A549 (cell line): Measurements from ENCODE around the gene PITPNM3. TPM values are rescaled to one million over a fixed set of nuclear protein-coding genes. Genes with fewer than 3 reads are reported as not detected.

Source experiments
- ATAC-seq, 2 experiments: fragments of 200-7000 bp in 1 of 2; fragments of >200 bp in 1 of 2; cut with Nextera tagmentation in 1 of 2; cut with Tn5 transposase in 1 of 2; 3 replicates each; pipeline versions ENCODE4 v1.8.0 to v1.9.1; 2018 to 2020; ENCODE audit warnings: mild to moderate bottlenecking in 1 of 2, moderate library complexity in 1 of 2
- CTCF ChIA-PET: fragments of 300-600 bp; sonication (Branson Sonifier 250); formaldehyde crosslinking; extraction: SDS; loops from one replicate; lab custom pipeline; 2021; ENCODE audit warnings: antibody characterized with exemption, inconsistent platforms; lab: Yijun Ruan, JAX
- POLR2A ChIA-PET: fragments of 350-600 bp; formaldehyde crosslinking; extraction: SDS; loops from one replicate; lab custom pipeline; 2021; ENCODE audit warnings: antibody characterized with exemption, inconsistent platforms; lab: Yijun Ruan, JAX
- DNase-seq, 2 experiments: peaks; one replicate each; pipeline versions ENCODE4 v3.0.0 to v3.0.0-alpha.2; 2011 to 2016; ENCODE audit warnings: low read depth in 1 of 2, low spot score in 1 of 2
- FAIRE-seq: peaks from 2 replicates; lab custom pipeline; 2011; peaks lifted over from hg19 to GRCh38; lab: Jason Lieb, UNC
- H3K27ac ChIP-seq, 2 experiments: fragments of >200 bp; sonication (Bioruptor Twin); formaldehyde crosslinking; 3 replicates each; pipeline ENCODE4 v1.5.1; 2016 to 2017
- H3K4me1 ChIP-seq: fragments of >200 bp; sonication (Bioruptor Twin); formaldehyde crosslinking; 3 replicates; pipeline ENCODE4 v1.6.1; 2016
- H3K4me2 ChIP-seq: fragments of >200 bp; sonication (Bioruptor Twin); formaldehyde crosslinking; 3 replicates; pipeline ENCODE4 v1.6.1; 2016
- H3K4me3 ChIP-seq: fragments of >200 bp; sonication (Bioruptor Twin); formaldehyde crosslinking; 3 replicates; pipeline ENCODE4 v1.5.1; 2016
- H3K9me3 ChIP-seq: fragments of >200 bp; sonication (Bioruptor Twin); formaldehyde crosslinking; 3 replicates; pipeline ENCODE4 v1.6.1; 2016
- BHLHE40 ChIP-seq: IDR thresholded peaks from 2 replicates; pipeline ENCODE4 v1.6.1; 2012; ENCODE audit warnings: low read depth, low read length, inconsistent platforms
- CBX2 ChIP-seq: fragments of 200-600 bp; sonication (generic); IDR thresholded peaks from 2 replicates; pipeline ENCODE4 v1.6.1; 2016; ENCODE audit warnings: low read depth, mild to moderate bottlenecking, borderline replicate concordance
- CHD4 ChIP-seq: fragments of 200-600 bp; sonication (generic); IDR thresholded peaks from 2 replicates; pipeline ENCODE4 v1.6.1; 2016; ENCODE audit warnings: antibody characterized with exemption, mild to moderate bottlenecking, borderline replicate concordance
- EHMT2 ChIP-seq: fragments of 200-600 bp; sonication (generic); IDR thresholded peaks from 2 replicates; pipeline ENCODE4 v1.6.1; 2016; ENCODE audit warnings: antibody characterized with exemption, low read depth, mild to moderate bottlenecking, moderate library complexity
- FOSB ChIP-seq: fragments of 250-450 bp; sonication (Bioruptor Pico); IDR thresholded peaks from 2 replicates; pipeline ENCODE4 v1.5.0; 2020; ENCODE audit warnings: mild to moderate bottlenecking, moderate library complexity
- HOXA7 ChIP-seq: fragments of 250-450 bp; sonication (Bioruptor Pico); IDR thresholded peaks from 2 replicates; pipeline ENCODE4 v1.5.0; 2020; ENCODE audit warnings: mild to moderate bottlenecking, moderate library complexity
- HOXB5 ChIP-seq: fragments of 250-450 bp; sonication (Bioruptor Pico); IDR thresholded peaks from 2 replicates; pipeline ENCODE4 v1.5.0; 2020; ENCODE audit warnings: mild to moderate bottlenecking, moderate library complexity
- JUNB ChIP-seq: fragments of >200 bp; sonication (Bioruptor Twin); formaldehyde crosslinking; IDR thresholded peaks from 2 replicates; pipeline ENCODE4 v1.6.1; 2016
- KDM5A ChIP-seq: fragments of 200-600 bp; sonication (generic); IDR thresholded peaks from 2 replicates; pipeline ENCODE4 v1.6.1; 2016; ENCODE audit warnings: antibody characterized with exemption, mild to moderate bottlenecking
- MAFK ChIP-seq: fragments of 450-650 bp; IDR thresholded peaks from 2 replicates; pipeline ENCODE4 v1.6.1; 2014; ENCODE audit not compliant: partially characterized antibody
- RAD21 ChIP-seq, 2 experiments: fragments of >200 bp in 1 of 2; sonication (Bioruptor Twin) in 1 of 2; formaldehyde crosslinking in 1 of 2; IDR thresholded peaks in 1 of 2; conservative IDR thresholded peaks in 1 of 2; 2 replicates in 1 of 2; 3 replicates in 1 of 2; pipeline ENCODE4 v1.6.1; 2012 to 2018; ENCODE audit warnings: inconsistent platforms in 1 of 2
- RARB ChIP-seq: fragments of 250-450 bp; sonication (Bioruptor Pico); IDR thresholded peaks from 2 replicates; pipeline ENCODE4 v1.8.0; 2021; ENCODE audit warnings: mild to moderate bottlenecking, moderate library complexity
- RFX5 ChIP-seq: fragments of 450-650 bp; IDR thresholded peaks from 2 replicates; pipeline ENCODE4 v1.7.1; 2014; ENCODE audit warnings: antibody characterized with exemption, mild to moderate bottlenecking, moderate library complexity
- SMC3 ChIP-seq: fragments of >200 bp; sonication (Bioruptor Twin); formaldehyde crosslinking; IDR thresholded peaks from 3 replicates; pipeline ENCODE4 v1.6.1; 2018; ENCODE audit warnings: inconsistent platforms
- SREBF2 ChIP-seq: fragments of 450-650 bp; IDR thresholded peaks from 2 replicates; pipeline ENCODE4 v1.6.1; 2014; ENCODE audit warnings: mild to moderate bottlenecking, moderate library complexity
- TFCP2L1 ChIP-seq: fragments of 250-450 bp; sonication (Bioruptor Pico); IDR thresholded peaks from 2 replicates; pipeline ENCODE4 v1.5.0; 2021; ENCODE audit warnings: mild to moderate bottlenecking
- ZC3H11A ChIP-seq: fragments of 450-650 bp; IDR thresholded peaks from 2 replicates; pipeline ENCODE4 v1.6.1; 2014; ENCODE audit warnings: antibody characterized with exemption, mild to moderate bottlenecking
- ZFP36 ChIP-seq: fragments of 450-650 bp; IDR thresholded peaks from 2 replicates; pipeline ENCODE4 v1.6.1; 2014; ENCODE audit warnings: borderline replicate concordance; ENCODE audit not compliant: partially characterized antibody
- WGBS: methylation state at CpG from one replicate; pipeline ENCODE4 v1.1.6; 2017; ENCODE audit errors: missing lambda C conversion rate; 5-methylcytosine and 5-hydroxymethylcytosine counted together
- polyA plus RNA-seq, 4 experiments: library from polyadenylated mRNA; depleted of rRNA in 3 of 4; stranded (reverse); fragments of >200 nt; fragmentation: RNase III in 1 of 4; extraction: RNeasy Plus Mini Kit Qiagen cat#74134 plus additional on column Dnase treatment in 1 of 4; gene quantifications; 2 replicates in 3 of 4; 3 replicates in 1 of 4; pipeline ENCODE4 v1.2.3, GENCODE V29; 2011 to 2017
- TF ChIP-seq, protein P1 (sequence below): fragments of >200 bp; sonication (Bioruptor Twin); formaldehyde crosslinking; IDR thresholded peaks from 2 replicates; pipeline ENCODE4 v1.6.1; 2016
- TF ChIP-seq, protein P2 (sequence below): fragments of 250-450 bp; sonication (Bioruptor Pico); IDR thresholded peaks from 2 replicates; pipeline ENCODE4 v1.5.0; 2020; ENCODE audit warnings: low read depth, mild to moderate bottlenecking, moderate library complexity
- TF ChIP-seq, protein P3 (sequence below): fragments of >200 bp; sonication (Bioruptor Twin); formaldehyde crosslinking; IDR thresholded peaks from 3 replicates; pipeline ENCODE4 v1.5.1; 2016
- TF ChIP-seq, protein P4 (sequence below): IDR thresholded peaks from 2 replicates; pipeline ENCODE4 v1.6.1; 2012; ENCODE audit warnings: low read depth, borderline replicate concordance
- TF ChIP-seq, protein P5 (sequence below): fragments of 450-650 bp; IDR thresholded peaks from 2 replicates; pipeline ENCODE4 v1.6.1; 2014; ENCODE audit warnings: antibody characterized with exemption
- TF ChIP-seq, protein P6 (sequence below): fragments of >200 bp; sonication (Bioruptor Twin); formaldehyde crosslinking; IDR thresholded peaks from 3 replicates; pipeline ENCODE4 v1.6.1; 2016

PITPNM3 gene
- polyA plus RNA-seq, 2 of the 4 experiments (the other 2 are of a cell fraction) = 0.80 to 2.2 TPM

DNA sequence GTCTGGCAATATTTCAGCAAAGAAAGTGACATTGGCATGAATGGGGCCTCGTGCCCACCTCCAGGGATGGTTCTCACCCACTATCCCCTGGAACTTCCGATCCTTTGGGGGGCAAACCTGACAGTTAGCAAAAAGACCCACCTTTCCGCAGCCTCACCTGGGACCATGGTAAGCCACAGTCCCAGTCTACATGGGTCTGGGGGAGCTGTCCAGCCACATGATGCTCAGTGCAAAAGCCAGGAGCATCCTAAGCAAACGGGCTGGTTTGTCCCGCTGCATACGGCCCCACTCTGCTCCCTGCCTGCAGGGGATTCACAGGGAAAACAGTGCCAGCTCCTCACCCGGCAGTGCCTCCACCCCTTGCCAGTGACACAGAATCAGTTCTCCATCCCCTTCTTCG lies 140.7 kb downstream of the PITPNM3 start:
- DNase-seq (no peak), ATAC-seq (no peak), FAIRE-seq (no peak)
- ChIA-PET POLR2A (no interaction called here), CTCF (interaction anchor here (0.5 to 21.4 kb wide), 4 partner anchors 21 to 920 kb away, joined by 3 to 394 read pairs (median 4); no protein-coding TSS in a partner anchor)
- no peak for TF ChIP-seq FOSB (CRISPR knock-in tag)
- no peak for TF ChIP-seq EHMT2
- TF ChIP-seq, protein P1, sequence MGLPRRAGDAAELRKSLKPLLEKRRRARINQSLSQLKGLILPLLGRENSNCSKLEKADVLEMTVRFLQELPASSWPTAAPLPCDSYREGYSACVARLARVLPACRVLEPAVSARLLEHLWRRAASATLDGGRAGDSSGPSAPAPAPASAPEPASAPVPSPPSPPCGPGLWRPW = no peak
- TF ChIP-seq RARB (CRISPR knock-in tag) = no peak
- TF ChIP-seq, protein P2, sequence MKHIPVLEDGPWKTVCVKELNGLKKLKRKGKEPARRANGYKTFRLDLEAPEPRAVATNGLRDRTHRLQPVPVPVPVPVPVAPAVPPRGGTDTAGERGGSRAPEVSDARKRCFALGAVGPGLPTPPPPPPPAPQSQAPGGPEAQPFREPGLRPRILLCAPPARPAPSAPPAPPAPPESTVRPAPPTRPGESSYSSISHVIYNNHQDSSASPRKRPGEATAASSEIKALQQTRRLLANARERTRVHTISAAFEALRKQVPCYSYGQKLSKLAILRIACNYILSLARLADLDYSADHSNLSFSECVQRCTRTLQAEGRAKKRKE (CRISPR knock-in tag) = no peak
- TF ChIP-seq RFX5 = no peak
- TF ChIP-seq ZFP36 = no peak
- no peak for TF ChIP-seq BHLHE40
- no peak for TF ChIP-seq HOXB5 (CRISPR knock-in tag)
- no peak for TF ChIP-seq MAFK
- TF ChIP-seq, protein P3, sequence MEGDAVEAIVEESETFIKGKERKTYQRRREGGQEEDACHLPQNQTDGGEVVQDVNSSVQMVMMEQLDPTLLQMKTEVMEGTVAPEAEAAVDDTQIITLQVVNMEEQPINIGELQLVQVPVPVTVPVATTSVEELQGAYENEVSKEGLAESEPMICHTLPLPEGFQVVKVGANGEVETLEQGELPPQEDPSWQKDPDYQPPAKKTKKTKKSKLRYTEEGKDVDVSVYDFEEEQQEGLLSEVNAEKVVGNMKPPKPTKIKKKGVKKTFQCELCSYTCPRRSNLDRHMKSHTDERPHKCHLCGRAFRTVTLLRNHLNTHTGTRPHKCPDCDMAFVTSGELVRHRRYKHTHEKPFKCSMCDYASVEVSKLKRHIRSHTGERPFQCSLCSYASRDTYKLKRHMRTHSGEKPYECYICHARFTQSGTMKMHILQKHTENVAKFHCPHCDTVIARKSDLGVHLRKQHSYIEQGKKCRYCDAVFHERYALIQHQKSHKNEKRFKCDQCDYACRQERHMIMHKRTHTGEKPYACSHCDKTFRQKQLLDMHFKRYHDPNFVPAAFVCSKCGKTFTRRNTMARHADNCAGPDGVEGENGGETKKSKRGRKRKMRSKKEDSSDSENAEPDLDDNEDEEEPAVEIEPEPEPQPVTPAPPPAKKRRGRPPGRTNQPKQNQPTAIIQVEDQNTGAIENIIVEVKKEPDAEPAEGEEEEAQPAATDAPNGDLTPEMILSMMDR = no peak
- no peak for TF ChIP-seq SREBF2
- no peak for TF ChIP-seq CBX2
- TF ChIP-seq, protein P4, sequence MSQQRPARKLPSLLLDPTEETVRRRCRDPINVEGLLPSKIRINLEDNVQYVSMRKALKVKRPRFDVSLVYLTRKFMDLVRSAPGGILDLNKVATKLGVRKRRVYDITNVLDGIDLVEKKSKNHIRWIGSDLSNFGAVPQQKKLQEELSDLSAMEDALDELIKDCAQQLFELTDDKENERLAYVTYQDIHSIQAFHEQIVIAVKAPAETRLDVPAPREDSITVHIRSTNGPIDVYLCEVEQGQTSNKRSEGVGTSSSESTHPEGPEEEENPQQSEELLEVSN = no peak
- no peak for TF ChIP-seq HOXA7 (CRISPR knock-in tag)
- TF ChIP-seq, protein P5, sequence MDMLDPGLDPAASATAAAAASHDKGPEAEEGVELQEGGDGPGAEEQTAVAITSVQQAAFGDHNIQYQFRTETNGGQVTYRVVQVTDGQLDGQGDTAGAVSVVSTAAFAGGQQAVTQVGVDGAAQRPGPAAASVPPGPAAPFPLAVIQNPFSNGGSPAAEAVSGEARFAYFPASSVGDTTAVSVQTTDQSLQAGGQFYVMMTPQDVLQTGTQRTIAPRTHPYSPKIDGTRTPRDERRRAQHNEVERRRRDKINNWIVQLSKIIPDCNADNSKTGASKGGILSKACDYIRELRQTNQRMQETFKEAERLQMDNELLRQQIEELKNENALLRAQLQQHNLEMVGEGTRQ = no peak
- TF ChIP-seq TFCP2L1 (CRISPR knock-in tag) = no peak
- TF ChIP-seq, protein P6, sequence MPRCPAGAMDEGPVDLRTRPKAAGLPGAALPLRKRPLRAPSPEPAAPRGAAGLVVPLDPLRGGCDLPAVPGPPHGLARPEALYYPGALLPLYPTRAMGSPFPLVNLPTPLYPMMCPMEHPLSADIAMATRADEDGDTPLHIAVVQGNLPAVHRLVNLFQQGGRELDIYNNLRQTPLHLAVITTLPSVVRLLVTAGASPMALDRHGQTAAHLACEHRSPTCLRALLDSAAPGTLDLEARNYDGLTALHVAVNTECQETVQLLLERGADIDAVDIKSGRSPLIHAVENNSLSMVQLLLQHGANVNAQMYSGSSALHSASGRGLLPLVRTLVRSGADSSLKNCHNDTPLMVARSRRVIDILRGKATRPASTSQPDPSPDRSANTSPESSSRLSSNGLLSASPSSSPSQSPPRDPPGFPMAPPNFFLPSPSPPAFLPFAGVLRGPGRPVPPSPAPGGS = no peak
- TF ChIP-seq ZC3H11A = no peak
- no peak for TF ChIP-seq JUNB
- Histone ChIP-seq H3K27ac (no peak overlapping the region), H3K4me1 (no peaks in the 10 kb centered on the region), H3K4me2 (no peak overlapping the region), H3K9me3 (no peaks in the 10 kb centered on the region), H3K4me3 (no peak overlapping the region)
- WGBS = 32% methylated on average over 8 of the region's 8 CpGs

DNA sequence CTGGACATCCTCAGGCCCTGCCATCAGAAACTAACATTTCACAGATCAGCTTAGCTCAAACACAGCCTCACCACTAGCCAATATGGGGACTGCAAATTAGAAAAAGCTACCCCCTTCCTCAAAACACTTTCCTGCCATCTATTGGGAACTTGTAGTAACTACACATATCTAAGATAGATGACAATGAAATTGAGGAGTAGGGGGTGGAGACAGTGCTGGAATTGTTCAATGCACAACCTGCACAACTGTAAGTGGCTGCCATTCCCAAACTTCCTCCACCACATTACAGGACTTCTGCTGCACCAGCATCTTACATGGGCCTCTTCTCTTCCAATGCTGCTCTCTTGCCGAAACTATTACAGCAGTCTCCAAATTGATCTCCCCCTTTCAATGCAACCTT lies 143.3 kb downstream of the PITPNM3 start:
- FAIRE-seq = peak; percentile 98
- CTCF ChIA-PET = interaction anchor here (0.6 to 21.4 kb wide), 48 partner anchors 10 to 872 kb away, joined by 3 to 394 read pairs (median 3); partner anchors contain the start of gene NLRP1

More for the DNA sequence above, 143.3 kb downstream of the PITPNM3 start:
- Histone ChIP-seq H3K4me3 (no peak overlapping the region), H3K4me2 (no peak overlapping the region), H3K4me1 (no peaks in the 10 kb centered on the region), H3K9me3 (no peaks in the 10 kb centered on the region), H3K27ac (no peak overlapping the region)
- POLR2A ChIA-PET = no interaction called here
- DNase-seq (peak; percentile 65 to 84), ATAC-seq (peak; percentile 72 to 89)
- TF ChIP-seq KDM5A (no peak), SMC3 (peak; percentile 81), RAD21 (conservative IDR thresholded peaks at IDR 0.05 in 1 of 2, IDR thresholded peaks at IDR 0.05 in 1 of 2) (peak; percentile 85 to 93), CHD4 (no peak)
- TF ChIP-seq, protein P3 = peak; percentile 77
- WGBS = 3% methylated on average over 1 of the region's 1 CpG
